GM12878 (cell line): ENCODE measurements around the gene NR1H4. TPM values are rescaled to one million over a fixed set of nuclear protein-coding genes. Genes with fewer than 3 reads are reported as not detected.

ENCODE experiments used
- ATAC-seq: fragments of 200-7000 bp; cut with Tn5 transposase; 3 replicates; pipeline ENCODE4 v1.9.1; 2020; ENCODE audit warnings: mild to moderate bottlenecking, moderate library complexity
- BruUV-seq: library from RNA; stranded (reverse); fragments of 400-500 nt; replicated peaks from 2 replicates; lab custom pipeline; 2021; lab: Mats Ljungman, UMichigan
- CTCF ChIA-PET: fragments of 300-600 bp; sonication (Branson Sonifier 250); formaldehyde crosslinking; extraction: SDS; loops from one replicate; lab custom pipeline; 2021; ENCODE audit warnings: inconsistent platforms; lab: Yijun Ruan, JAX
- POLR2A ChIA-PET: fragments of 350-600 bp; formaldehyde crosslinking; extraction: SDS; loops from one replicate; lab custom pipeline; 2021; ENCODE audit warnings: inconsistent platforms; lab: Charles Lee
- RAD21 ChIA-PET: fragments of 300-600 bp; sonication (Branson Sonifier 250); formaldehyde crosslinking; loops from one replicate; lab custom pipeline; 2023; ENCODE audit warnings: antibody characterized with exemption; ENCODE audit not compliant: unreplicated experiment; lab: Charles Lee
- SMC1A ChIA-PET: fragments of 300-600 bp; sonication (Branson Sonifier 250); formaldehyde crosslinking; loops from one replicate; lab custom pipeline; 2023; ENCODE audit not compliant: unreplicated experiment, uncharacterized antibody; lab: Charles Lee
- DNase-seq: peaks from one replicate; pipeline ENCODE4 v3.0.0-alpha.2; 2011; ENCODE audit warnings: low read depth, low spot score
- FAIRE-seq: peaks from 3 replicates; lab custom pipeline; 2011; peaks lifted over from hg19 to GRCh38; lab: Jason Lieb, UNC
- H2AFZ ChIP-seq: 2 replicates; pipeline ENCODE4 v1.6.0; 2011; ENCODE audit warnings: low read depth, low read length, control low read depth; ENCODE audit not compliant: control insufficient read depth
- H3K27ac ChIP-seq: 2 replicates; pipeline ENCODE4 v1.5.1; 2011; ENCODE audit warnings: control low read depth; ENCODE audit not compliant: control insufficient read depth, insufficient read depth
- H3K27me3 ChIP-seq, 2 experiments: replicated peaks in 1 of 2; 2 replicates each; pipeline versions ENCODE4 v1.6.0 to v1.6.1; 2011; ENCODE audit warnings: low read length in 1 of 2; ENCODE audit not compliant: control insufficient read depth in 2 of 2, insufficient read depth in 2 of 2
- H3K36me3 ChIP-seq, 2 experiments: 2 replicates each; pipeline ENCODE4 v1.5.1; 2011; ENCODE audit warnings: low read length in 1 of 2; ENCODE audit not compliant: control insufficient read depth in 2 of 2, insufficient read depth in 2 of 2
- H3K4me1 ChIP-seq: 2 replicates; pipeline ENCODE4 v1.6.1; 2011; ENCODE audit warnings: mild to moderate bottlenecking, low read length, moderate library complexity, mixed read lengths; ENCODE audit not compliant: control insufficient read depth, insufficient read depth
- H3K4me2 ChIP-seq: 2 replicates; pipeline ENCODE4 v1.6.0; 2011; ENCODE audit warnings: control low read depth; ENCODE audit not compliant: control insufficient read depth, insufficient read depth
- H3K4me3 ChIP-seq: fragments of 200-600 bp; sonication (generic); 2 replicates; pipeline ENCODE4 v1.5.1; 2016
- H3K79me2 ChIP-seq: 2 replicates; pipeline ENCODE4 v1.6.0; 2011; ENCODE audit warnings: low read length; ENCODE audit not compliant: control insufficient read depth, insufficient read depth
- H3K9ac ChIP-seq: 2 replicates; pipeline ENCODE4 v1.8.0; 2011; ENCODE audit warnings: low read length, control low read depth, mixed read lengths; ENCODE audit not compliant: control insufficient read depth, insufficient read depth
- H3K9me3 ChIP-seq: replicated peaks from 3 replicates; pipeline ENCODE4 v1.5.1; 2011; ENCODE audit warnings: mild to moderate bottlenecking, low read length; ENCODE audit not compliant: control insufficient read depth, insufficient read depth
- H4K20me1 ChIP-seq: 2 replicates; pipeline ENCODE4 v1.6.0; 2011; ENCODE audit not compliant: control insufficient read depth, insufficient read depth
- ATF7 ChIP-seq: fragments of 450-650 bp; IDR thresholded peaks from 2 replicates; pipeline ENCODE4 v1.6.1; 2016; ENCODE audit warnings: low read depth, mild to moderate bottlenecking
- E4F1 ChIP-seq: fragments of 450-650 bp; IDR thresholded peaks from 2 replicates; pipeline ENCODE4 v1.6.1; 2018; ENCODE audit warnings: borderline replicate concordance, mild to moderate bottlenecking; ENCODE audit not compliant: partially characterized antibody
- HSF1 ChIP-seq: fragments of 150-350 bp; IDR thresholded peaks from 2 replicates; pipeline ENCODE4 v1.6.1; 2014; ENCODE audit warnings: mild to moderate bottlenecking, low read depth, low read length
- MLLT1 ChIP-seq: fragments of 450-650 bp; IDR thresholded peaks from 2 replicates; pipeline ENCODE4 v1.6.1; 2016; ENCODE audit warnings: mild to moderate bottlenecking
- RELA ChIP-seq: fragments of 450-650 bp; IDR thresholded peaks from 2 replicates; pipeline ENCODE4 v1.8.0; 2014; ENCODE audit warnings: borderline replicate concordance; ENCODE audit not compliant: partially characterized antibody
- SREBF2 ChIP-seq: IDR thresholded peaks from 2 replicates; pipeline ENCODE4 v1.6.1; 2012; ENCODE audit warnings: mild to moderate bottlenecking, low read length
- WGBS: methylation state at CpG from one replicate; pipeline ENCODE4 v1.1.6; 2016; ENCODE audit warnings: low lambda C conversion rate; ENCODE audit not compliant: insufficient replicate concordance, insufficient coverage; ENCODE audit errors: missing lambda C conversion rate; 5-methylcytosine and 5-hydroxymethylcytosine counted together
- in situ Hi-C: fragments of 300-500 bp; cut with MboI; formaldehyde crosslinking; loops from 9 replicates; pipeline ENCODE4 v1.14.3; 2018; ENCODE audit warnings: mixed read lengths
- intact Hi-C: fragments of 100-400 bp; cut with micrococcal nuclease; formaldehyde crosslinking; loops from one replicate; pipeline ENCODE4 v1.14.2; 2022; ENCODE audit not compliant: unreplicated experiment
- polyA plus RNA-seq, 11 experiments: library from polyadenylated mRNA; depleted of rRNA in 4 of 11; unstranded in 6 of 11; stranded (reverse) in 5 of 11; fragments of >200 nt; fragmentation: Nextera tagmentation in 4 of 11; fragmentation: Illumina TruSeq in 1 of 11; extraction: Ambion mirVana in 4 of 11; extraction: Trizol in 1 of 11; gene quantifications; 1 replicate in 1 of 11; 2 replicates in 10 of 11; pipeline versions ENCODE4 v1.2.1 to v1.2.3, GENCODE V29; 2011 to 2016; ENCODE audit warnings: inconsistent platforms in 2 of 11, missing spikeins in 2 of 11, low read depth in 1 of 11
- total RNA-seq, 4 experiments: library from RNA; depleted of rRNA in 3 of 4; stranded (reverse); fragments of >200 nt in 3 of 4; fragmentation: Illumina TruSeq in 1 of 4; extraction: Trizol in 1 of 4; gene quantifications; 2 replicates each; pipeline versions ENCODE4 v1.2.1 to v1.2.3, GENCODE V29; 2013 to 2021

The NR1H4 gene
- total and polyA plus RNA-seq, 10 of the 15 experiments (the other 5 are each of a cell fraction or from before 2014, with no cell fraction given) = 0.04 TPM; not detected in 9

- POLR2A ChIA-PET = no interaction called here
- ATAC-seq (no peak), DNase-seq (no peak)
- Histone ChIP-seq H4K20me1 (no peaks in the 10 kb centered on the region), H3K4me2 (no peak overlapping the region), H3K27me3 (no peaks in the 10 kb centered on the region)
- no TSS peak for BruUV-seq
- no peak for TF ChIP-seq SREBF2
- TF ChIP-seq RELA = no peak
- no peak for TF ChIP-seq HSF1
- TF ChIP-seq MLLT1 = no peak
- no peak for TF ChIP-seq ATF7
- no peak for TF ChIP-seq E4F1
- TF ChIP-seq, all 136 proteins: peak for 0
- H3K9ac ChIP-seq = no peak overlapping the region
- ChIA-PET RAD21 (no interaction called here), SMC1A (interaction anchor here (1.1 kb wide), 1 partner anchor 96 kb away, joined by 3 read pairs; no protein-coding TSS in a partner anchor), CTCF (interaction anchor here (0.6 kb wide), 1 partner anchor 46 kb away, joined by 3 read pairs; no protein-coding TSS in a partner anchor)
- in situ Hi-C loops = no loop called here
- no peak overlapping the region for H2AFZ ChIP-seq
- H3K4me1 ChIP-seq = peaks cover 7% of the 10 kb centered on the region
- no peaks in the 10 kb centered on the region for H3K79me2 ChIP-seq
- intact Hi-C loops = no loop called here
- WGBS = 50% methylated on average over 2 of the region's 2 CpGs
- no peak overlapping the region for H3K4me3 ChIP-seq
- no peaks in the 10 kb centered on the region for H3K36me3 ChIP-seq
- H3K27ac ChIP-seq = no peak overlapping the region
- no peak for FAIRE-seq
- H3K9me3 ChIP-seq = no peaks in the 10 kb centered on the region
Measured at GRCh38 chr12:100564090-100564489, 90.4 kb downstream of the NR1H4 start.
